Stimulated activated CD8-positive, alpha-beta memory T cell treated with anti-CD3 and anti-CD28 coated beads, Interleukin-15, amount 100 ng/mL, for 48 hours (primary cell): ENCODE results near the gene STX4.

Experiments
- DNase-seq, 2 donors: peaks; one replicate each; pipeline ENCODE4 v3.0.0-alpha.2; 2020; ENCODE audit warnings: low read depth in 2 of 2

STX4 gene

DNA sequence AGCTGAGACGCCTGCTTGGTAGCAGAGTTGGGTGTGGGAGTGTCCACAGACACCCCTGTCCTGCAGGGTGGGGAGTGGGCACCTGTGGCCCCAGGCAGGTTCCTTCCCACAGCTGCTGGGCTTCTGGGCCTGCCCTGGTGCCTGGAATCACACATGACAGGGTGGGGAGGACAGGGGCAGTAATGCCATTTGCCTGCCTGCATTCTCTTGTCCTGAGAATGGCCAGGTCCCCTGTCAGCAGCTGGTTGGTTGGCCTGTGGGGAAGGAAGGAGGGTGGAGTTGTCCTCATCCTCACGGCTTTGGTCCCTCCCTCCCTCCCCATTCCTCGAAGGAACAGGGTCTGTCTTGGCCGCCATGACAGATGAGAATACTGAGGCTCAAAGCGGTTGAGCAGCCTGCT, 50.2 kb downstream of the STX4 start:
- DNase-seq, result no peak

DNA sequence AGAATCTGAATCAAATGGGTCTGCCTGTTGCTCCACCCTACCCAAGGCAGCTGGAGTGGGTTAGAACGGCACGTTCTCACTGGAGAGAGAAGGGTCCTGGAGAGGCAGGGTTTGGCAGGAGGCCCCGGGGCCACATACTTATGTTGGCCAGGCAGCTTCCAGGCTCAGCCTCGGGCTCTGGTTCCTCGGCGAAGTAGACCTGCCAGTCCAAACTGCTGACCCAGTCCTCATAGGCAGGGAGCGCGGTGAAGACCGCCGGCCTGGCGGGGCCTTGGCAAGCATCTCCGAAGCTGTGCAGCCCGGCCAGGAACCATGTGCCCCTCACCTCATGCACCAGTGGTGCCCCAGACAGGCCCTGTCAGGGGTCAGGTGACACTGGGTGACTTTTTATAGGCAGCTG, 50.6 kb downstream of the STX4 start:
- no peak for DNase-seq

- no peak for DNase-seq
Observed at GRCh38 chr16:31084584-31085302, 51.4 kb downstream of the STX4 start.

DNA sequence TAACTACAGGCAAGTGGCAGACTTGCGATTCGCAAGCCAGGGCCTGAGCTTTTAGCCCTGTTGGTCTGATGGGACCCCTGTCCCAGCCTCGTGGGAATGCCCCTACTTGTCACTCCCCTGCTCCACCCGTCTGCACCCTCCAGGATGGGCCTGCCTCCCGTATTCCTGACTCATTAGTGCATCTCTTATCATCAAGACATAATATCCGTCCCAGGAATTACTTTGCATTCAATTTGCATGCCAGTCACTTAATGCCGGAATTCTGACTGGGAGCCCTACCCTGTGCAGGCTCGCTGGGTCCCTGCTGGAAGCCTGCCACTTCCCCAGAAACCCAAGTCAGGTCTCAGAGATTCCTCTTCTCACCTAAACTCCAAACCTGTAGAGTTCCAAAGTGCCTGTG, 52.1 kb downstream of the STX4 start:
- DNase-seq, result no peak

DNA sequence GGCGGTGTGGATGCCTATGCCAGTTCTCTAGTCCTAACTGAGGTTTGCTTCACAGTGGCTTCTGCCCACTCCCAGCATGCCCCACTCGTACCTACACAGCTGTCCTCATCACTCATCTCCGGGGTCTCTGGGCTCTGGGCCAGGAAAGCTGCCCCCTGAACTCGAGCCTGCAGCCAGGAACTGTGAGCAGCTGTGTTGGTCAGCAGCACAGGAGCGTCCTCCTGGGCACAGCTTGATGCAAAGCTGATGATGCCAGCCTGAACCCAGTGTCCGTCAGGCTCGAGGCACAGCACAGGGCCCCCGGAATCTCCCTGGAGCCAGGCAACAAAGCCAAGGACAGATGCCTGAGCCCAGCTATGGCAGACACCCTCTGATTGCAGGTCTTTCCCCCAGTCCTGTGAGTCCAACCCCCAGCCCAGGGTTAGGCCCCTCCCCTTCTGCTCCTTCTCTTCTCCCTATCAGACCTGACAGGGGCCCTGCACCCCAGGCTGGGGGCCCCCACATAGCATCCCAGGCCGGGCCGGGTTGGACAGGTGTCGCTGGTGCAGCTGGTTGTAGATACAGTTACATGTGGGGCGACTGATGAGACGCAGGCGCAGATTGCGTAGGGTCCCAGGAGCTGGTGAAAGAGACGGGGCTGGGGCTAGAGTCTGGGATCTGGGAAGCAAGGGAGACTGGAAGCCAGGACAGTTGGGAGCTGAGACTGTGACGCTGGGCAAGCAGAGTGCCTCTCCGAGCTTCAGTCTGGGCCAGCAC, 52.7 kb downstream of the STX4 start:
- DNase-seq, result no peak

- no peak for DNase-seq
Observed at GRCh38 chr16:31086629-31086906, 53.2 kb downstream of the STX4 start.

GRCh38 chr16:31087481-31087880, 54.1 kb downstream of the STX4 start:
- DNase-seq, result no peak

GRCh38 chr16:31087971-31088370, 54.6 kb downstream of the STX4 start:
- no peak for DNase-seq

DNA sequence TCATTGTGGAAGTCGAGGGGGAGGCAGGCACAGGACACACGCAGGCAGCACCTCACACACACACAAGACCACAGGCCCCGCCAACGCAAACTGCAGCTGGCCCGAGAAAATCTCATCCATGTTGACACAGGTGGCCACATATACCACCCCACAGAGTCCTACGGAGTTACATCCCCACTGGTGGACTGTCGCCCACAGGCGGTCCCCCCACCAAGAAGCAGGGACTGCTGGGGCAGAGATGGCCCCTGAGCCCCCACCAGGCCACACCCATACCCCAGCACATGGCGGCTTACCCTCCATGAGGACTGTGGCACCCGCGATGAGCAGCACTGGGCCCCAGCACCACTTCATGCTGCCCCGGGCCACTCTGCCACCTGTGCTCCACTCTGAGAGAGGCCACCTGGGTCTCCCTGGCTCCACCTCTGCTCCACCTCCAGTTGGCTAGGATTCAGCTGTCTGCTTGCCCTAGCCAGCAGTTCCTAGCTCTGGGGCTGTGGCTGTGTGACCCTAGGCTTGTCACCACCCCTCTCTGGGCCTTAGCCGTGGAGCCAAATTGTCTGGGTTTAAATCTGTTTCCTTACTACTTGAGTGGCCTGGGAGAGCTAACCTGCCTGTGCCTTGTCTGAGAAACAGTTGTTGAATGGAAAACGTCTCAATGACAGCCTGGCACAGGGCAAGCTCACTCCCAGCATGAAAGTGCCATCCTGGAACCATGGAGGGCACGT, 55.3 kb downstream of the STX4 start, which contains the start of gene PRSS53:
Gene PRSS53 (minus strand): TSS at position 485 of the 725 bp plus-strand sequence. CDS start 134 bp downstream, at position 351.
- DNase-seq, result no peak

DNA sequence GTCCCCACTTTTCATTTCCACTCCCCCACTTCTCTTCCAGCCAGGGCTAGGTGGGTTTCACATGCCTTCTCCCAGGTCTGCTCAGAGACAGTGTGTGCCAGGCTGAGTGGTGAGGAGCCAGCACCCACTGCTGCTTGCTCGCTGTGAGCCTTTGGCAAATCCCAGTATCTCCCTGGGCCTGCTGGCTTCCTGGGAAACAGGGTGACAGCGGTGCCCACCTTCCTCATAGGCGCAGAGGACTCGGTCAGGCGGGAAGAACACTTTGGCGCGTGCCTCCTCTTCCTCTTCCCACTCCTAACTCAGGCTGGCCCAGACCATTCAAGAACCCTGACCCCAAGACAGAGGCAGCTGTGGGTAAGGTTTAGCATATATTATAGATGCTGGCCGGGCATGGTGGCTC, 55.8 kb downstream of the STX4 start:
- DNase-seq, result no peak
